H1 (cell line): ENCODE measurements around the gene PCGF6.

ENCODE experiments used
- CREB1 ChIP-seq: IDR thresholded peaks from 2 replicates; pipeline ENCODE4 v1.6.1; 2012; ENCODE audit warnings: inconsistent platforms
- CTCF ChIP-seq, 3 experiments: IDR thresholded peaks; 1 replicate in 2 of 3; 2 replicates in 1 of 3; pipeline versions ENCODE4 v1.5.1 to v1.6.1; 2011; ENCODE audit warnings: low read length in 3 of 3, mild to moderate bottlenecking in 3 of 3, inconsistent platforms in 2 of 3, low read depth in 1 of 3, moderate library complexity in 1 of 3; ENCODE audit not compliant: insufficient read depth in 1 of 3; ENCODE audit errors: control extremely low read depth in 1 of 3
- POLR2AphosphoS5 ChIP-seq: IDR thresholded peaks from 2 replicates; pipeline ENCODE4 v1.6.1; 2011; ENCODE audit warnings: low read depth, low read length

DNA sequence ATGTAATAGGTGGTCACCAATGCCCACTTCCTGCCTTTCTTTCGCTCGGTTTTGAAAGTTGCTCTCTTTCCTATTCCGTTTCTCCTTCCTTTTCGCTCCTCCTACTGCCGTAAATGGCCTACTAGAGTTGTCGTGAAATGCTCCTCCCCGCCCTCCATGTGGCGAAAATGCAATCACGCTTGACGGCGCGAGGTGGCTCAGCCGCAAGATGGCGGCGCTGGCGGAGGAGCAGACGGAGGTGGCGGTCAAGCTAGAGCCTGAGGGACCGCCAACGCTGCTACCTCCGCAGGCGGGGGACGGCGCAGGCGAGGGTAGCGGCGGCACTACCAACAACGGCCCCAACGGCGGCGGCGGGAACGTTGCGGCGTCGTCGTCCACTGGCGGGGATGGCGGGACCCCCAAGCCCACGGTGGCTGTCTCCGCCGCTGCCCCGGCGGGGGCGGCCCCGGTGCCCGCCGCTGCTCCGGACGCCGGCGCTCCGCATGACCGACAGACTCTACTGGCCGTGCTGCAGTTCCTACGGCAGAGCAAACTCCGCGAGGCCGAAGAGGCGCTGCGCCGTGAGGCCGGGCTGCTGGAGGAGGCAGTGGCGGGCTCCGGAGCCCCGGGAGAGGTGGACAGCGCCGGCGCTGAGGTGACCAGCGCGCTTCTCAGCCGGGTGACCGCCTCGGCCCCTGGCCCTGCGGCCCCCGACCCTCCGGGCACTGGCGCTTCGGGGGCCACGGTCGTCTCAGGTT lies 17.0 kb upstream of the PCGF6 start, which contains the start of gene TAF5:
- TF ChIP-seq CTCF (IDR thresholded peaks at IDR 0.05; ENCODE audit: control extremely low read depth in 1 of 3, insufficient read depth in 1 of 3, low read depth in 1 of 3, low read length in 3 of 3) = no peak
- peak; percentile 81 for TF ChIP-seq POLR2AphosphoS5
- TF ChIP-seq CREB1 = peak; percentile 70; the same call in 1 of the 2 replicates
